ENCODE measurements around the gene NAPB.

DNA sequence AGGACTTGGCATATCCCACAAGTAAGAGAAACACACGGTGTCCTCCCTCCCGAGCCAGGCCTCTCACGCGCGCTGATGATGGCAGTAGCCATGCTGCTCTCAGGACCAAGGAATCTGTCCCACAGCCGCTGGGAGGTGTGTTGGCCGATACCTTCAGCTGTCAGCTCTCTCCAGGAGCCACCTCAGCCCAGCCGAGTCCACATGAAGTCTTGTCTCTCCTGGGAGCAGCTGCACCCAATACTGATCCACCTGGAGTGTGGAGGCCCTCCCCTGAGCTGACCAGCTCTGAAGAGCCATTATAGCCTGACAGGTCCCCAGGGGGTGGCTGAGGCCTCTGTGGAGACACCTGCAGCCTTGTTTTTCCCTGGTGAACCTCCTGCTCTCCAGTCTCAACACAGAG lies 94.5 kb downstream of the NAPB start:
- no peak for TF ChIP-seq SMC3 (IDR thresholded peaks at IDR 0.05)
- TF ChIP-seq MAFK (IDR thresholded peaks at IDR 0.05; ENCODE audit: partially characterized antibody): no peak
- TF ChIP-seq KDM1A (IDR thresholded peaks at IDR 0.05; ENCODE audit: low read depth): no peak
- no peak for TF ChIP-seq EP300 (IDR thresholded peaks at IDR 0.05)
- no peak for TF ChIP-seq FOSL2 (IDR thresholded peaks at IDR 0.05)
- TF ChIP-seq FOSL2 (CRISPR knock-in tag; IDR thresholded peaks at IDR 0.05): no peak
- TF ChIP-seq, protein P1, sequence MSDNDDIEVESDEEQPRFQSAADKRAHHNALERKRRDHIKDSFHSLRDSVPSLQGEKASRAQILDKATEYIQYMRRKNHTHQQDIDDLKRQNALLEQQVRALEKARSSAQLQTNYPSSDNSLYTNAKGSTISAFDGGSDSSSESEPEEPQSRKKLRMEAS (IDR thresholded peaks at IDR 0.05): no peak
- TF ChIP-seq, protein P2, sequence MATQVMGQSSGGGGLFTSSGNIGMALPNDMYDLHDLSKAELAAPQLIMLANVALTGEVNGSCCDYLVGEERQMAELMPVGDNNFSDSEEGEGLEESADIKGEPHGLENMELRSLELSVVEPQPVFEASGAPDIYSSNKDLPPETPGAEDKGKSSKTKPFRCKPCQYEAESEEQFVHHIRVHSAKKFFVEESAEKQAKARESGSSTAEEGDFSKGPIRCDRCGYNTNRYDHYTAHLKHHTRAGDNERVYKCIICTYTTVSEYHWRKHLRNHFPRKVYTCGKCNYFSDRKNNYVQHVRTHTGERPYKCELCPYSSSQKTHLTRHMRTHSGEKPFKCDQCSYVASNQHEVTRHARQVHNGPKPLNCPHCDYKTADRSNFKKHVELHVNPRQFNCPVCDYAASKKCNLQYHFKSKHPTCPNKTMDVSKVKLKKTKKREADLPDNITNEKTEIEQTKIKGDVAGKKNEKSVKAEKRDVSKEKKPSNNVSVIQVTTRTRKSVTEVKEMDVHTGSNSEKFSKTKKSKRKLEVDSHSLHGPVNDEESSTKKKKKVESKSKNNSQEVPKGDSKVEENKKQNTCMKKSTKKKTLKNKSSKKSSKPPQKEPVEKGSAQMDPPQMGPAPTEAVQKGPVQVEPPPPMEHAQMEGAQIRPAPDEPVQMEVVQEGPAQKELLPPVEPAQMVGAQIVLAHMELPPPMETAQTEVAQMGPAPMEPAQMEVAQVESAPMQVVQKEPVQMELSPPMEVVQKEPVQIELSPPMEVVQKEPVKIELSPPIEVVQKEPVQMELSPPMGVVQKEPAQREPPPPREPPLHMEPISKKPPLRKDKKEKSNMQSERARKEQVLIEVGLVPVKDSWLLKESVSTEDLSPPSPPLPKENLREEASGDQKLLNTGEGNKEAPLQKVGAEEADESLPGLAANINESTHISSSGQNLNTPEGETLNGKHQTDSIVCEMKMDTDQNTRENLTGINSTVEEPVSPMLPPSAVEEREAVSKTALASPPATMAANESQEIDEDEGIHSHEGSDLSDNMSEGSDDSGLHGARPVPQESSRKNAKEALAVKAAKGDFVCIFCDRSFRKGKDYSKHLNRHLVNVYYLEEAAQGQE (IDR thresholded peaks at IDR 0.05): no peak

All from A549 (cell line).